Measurements from ENCODE around the gene EPN1. TPM values are rescaled to one million over a fixed set of nuclear protein-coding genes. Genes with fewer than 3 reads are reported as not detected.

EPN1 gene
- total and polyA plus RNA-seq, 2 of the 8 experiments (the other 6 are each of a cell fraction or from before 2014, with no cell fraction given): 49.6 to 200 TPM

DNA sequence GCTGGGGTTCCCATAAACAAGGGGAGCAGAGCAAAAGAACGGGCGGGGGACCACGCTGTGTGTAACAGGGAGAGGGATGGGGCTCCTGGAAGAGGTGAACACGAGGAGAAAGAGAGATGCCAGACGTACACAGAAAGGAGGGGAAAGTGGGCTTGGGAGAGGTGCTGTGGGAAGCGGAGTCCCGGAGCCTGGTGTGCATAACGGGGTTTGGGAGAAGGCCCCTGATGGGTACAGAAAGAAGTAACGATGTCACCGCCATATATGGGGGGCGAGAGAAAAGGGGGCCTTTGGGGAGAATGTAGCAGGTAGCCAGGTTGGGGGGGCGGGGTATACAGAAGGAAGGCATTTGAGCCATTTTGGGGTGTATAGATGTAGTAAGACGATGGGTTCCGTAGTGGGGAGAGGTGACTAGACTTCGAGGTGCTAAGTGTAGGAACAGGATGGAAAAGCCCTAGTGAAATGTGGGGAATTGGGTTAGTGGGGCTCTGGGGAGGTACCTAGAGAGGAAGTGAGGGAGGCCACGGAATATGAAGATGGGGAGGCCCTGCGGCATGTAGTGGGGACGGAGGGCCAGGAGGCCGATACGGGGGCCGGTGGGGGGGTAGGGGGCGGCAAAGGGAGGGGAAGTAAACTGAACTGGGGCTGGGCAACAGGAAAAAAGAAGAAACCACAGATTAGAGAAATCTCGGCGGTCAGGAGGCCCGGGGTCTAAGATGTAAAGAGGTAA is 33.4 kb upstream of the EPN1 start:
- H3K79me2 ChIP-seq (ENCODE audit: control insufficient read depth in 1 of 2, insufficient read depth in 2 of 2, low read length in 2 of 2): peaks cover 4 to 28% of the 10 kb centered on the region in 2 experiments; a peak in 3 of 4 replicates
- TF ChIP-seq, protein P1, sequence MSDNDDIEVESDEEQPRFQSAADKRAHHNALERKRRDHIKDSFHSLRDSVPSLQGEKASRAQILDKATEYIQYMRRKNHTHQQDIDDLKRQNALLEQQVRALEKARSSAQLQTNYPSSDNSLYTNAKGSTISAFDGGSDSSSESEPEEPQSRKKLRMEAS (IDR thresholded peaks at IDR 0.05): 0 out of 2 replicates have a peak, but pooled peaks have one; percentile 13
- no peak for TF ChIP-seq CREB1 (IDR thresholded peaks at IDR 0.05)

More for the DNA sequence above, 33.4 kb upstream of the EPN1 start:
- FAIRE-seq: no peak
- Histone ChIP-seq H3K27me3 (replicated peaks in 1 of 4; ENCODE audit: control insufficient read depth in 3 of 4, extremely low read depth in 1 of 4, insufficient read depth in 3 of 4, low read length in 3 of 4) (no peaks in the 10 kb centered on the region), H2BK120ac (replicated peaks; ENCODE audit: low read depth, low read length) (no peak overlapping the region), H3K9ac (replicated peaks in 1 of 4; ENCODE audit: extremely low read depth in 1 of 4, low read depth in 3 of 4, low read length in 3 of 4) (peak overlapping the region; percentile 34 to 78 (median 42); a peak in 5 of 7 replicates), H3K18ac (ENCODE audit: extremely low read depth, low read length) (peak overlapping the region; percentile 55), H3K4me3 (ENCODE audit: extremely low read depth in 1 of 4, insufficient read depth in 2 of 4, low read depth in 3 of 4, low read length in 4 of 4) (peak overlapping the region; percentile 68 to 98 (median 80)), H4K20me1 (replicated peaks in 1 of 2; ENCODE audit: control insufficient read depth in 1 of 2, insufficient read depth in 2 of 2, low read length in 2 of 2) (peaks cover 2 to 7% of the 10 kb centered on the region in 2 experiments), H3K36me3 (ENCODE audit: control insufficient read depth in 2 of 4, insufficient read depth in 4 of 4, low read length in 3 of 4) (peaks cover 7 to 13% (median 10%) of the 10 kb centered on the region in 4 experiments), H2BK5ac (ENCODE audit: low read depth, low read length) (peak overlapping the region; percentile 35; the same call in 1 of the 2 replicates), H3K23me2 (ENCODE audit: low read depth, low read length) (peaks cover 28% of the 10 kb centered on the region), H2AK5ac (ENCODE audit: low read depth, low read length) (no peak overlapping the region), H3K27ac (ENCODE audit: low read depth, low read length) (peak overlapping the region; percentile 10; the same call in 1 of the 2 replicates), H3K9me3 (ENCODE audit: insufficient read depth in 2 of 2, low read depth in 1 of 2, low read length in 1 of 2) (no peaks in the 10 kb centered on the region; a peak in 1 of 4 replicates), H3K56ac (replicated peaks; ENCODE audit: insufficient read length, low read depth, low read length) (peak overlapping the region; percentile 40), H2BK12ac (ENCODE audit: low read depth, low read length) (no peak overlapping the region), H2AFZ (ENCODE audit: low read length) (no peak overlapping the region), H3K23ac (ENCODE audit: insufficient read length) (no peak overlapping the region), H4K8ac (ENCODE audit: extremely low read depth, insufficient read depth, low read length) (no peak overlapping the region; the same call in 1 of the 2 replicates), H3K4me2 (ENCODE audit: insufficient read depth in 1 of 2, low read depth in 2 of 2, low read length in 2 of 2) (peak overlapping the region; percentile 87 to 99), H3K4ac (replicated peaks; ENCODE audit: insufficient read length, low read depth, low read length) (peak overlapping the region; percentile 61), H2BK15ac (ENCODE audit: low read length) (no peak overlapping the region), H3K14ac (ENCODE audit: insufficient read length) (no peak overlapping the region), H4K5ac (ENCODE audit: insufficient read length, low read depth, low read length) (peak overlapping the region; percentile 50), H2BK20ac (ENCODE audit: low read length) (no peak overlapping the region), H3K79me1 (ENCODE audit: low read depth, low read length) (peaks cover 14% of the 10 kb centered on the region), H3K4me1 (replicated peaks in 1 of 4; ENCODE audit: control insufficient read depth in 3 of 4, insufficient read depth in 4 of 4, low read length in 3 of 4) (peaks cover 0 to 16% (median 10%) of the 10 kb centered on the region in 4 experiments; a peak in 6 of 7 replicates), H4K91ac (replicated peaks; ENCODE audit: insufficient read length, low read length) (peak overlapping the region; percentile 15)
- CTCF ChIA-PET (ENCODE audit: partially characterized antibody): interaction anchor here (1.3 to 4.0 kb wide), 3 partner anchors 9 to 35 kb away, joined by 3 to 18 read pairs (median 10); no protein-coding TSS in a partner anchor
- WGBS, 2 experiments (ENCODE audit: extremely low coverage in 1 of 2, insufficient coverage in 1 of 2, insufficient read length in 1 of 2, insufficient replicate concordance in 2 of 2, low coverage in 1 of 2, low lambda C conversion rate in 2 of 2, missing lambda C conversion rate in 1 of 2): 1% methylated on average over 13 of the region's 25 CpGs; no CpG with 5 or more reads in 1 of the 2 experiments
- no peak for DNase-seq (ENCODE audit: low read depth in 1 of 2, low spot score in 2 of 2)
- POLR2A ChIA-PET (ENCODE audit: partially characterized antibody): interaction anchor here (0.7 to 9.2 kb wide), 9 partner anchors 8 to 43 kb away, joined by 3 to 96 read pairs (median 6); partner anchors contain the start of genes U2AF2 and ZNF784

Measured in H1 (cell line).